ENCODE results near the gene PLEKHG5. TPM values are rescaled to one million over a fixed set of nuclear protein-coding genes. Genes with fewer than 3 reads are reported as not detected.

PLEKHG5 gene
- total RNA-seq, 2 experiments from 2014 or later: 1.7 to 1.8 TPM

DNA sequence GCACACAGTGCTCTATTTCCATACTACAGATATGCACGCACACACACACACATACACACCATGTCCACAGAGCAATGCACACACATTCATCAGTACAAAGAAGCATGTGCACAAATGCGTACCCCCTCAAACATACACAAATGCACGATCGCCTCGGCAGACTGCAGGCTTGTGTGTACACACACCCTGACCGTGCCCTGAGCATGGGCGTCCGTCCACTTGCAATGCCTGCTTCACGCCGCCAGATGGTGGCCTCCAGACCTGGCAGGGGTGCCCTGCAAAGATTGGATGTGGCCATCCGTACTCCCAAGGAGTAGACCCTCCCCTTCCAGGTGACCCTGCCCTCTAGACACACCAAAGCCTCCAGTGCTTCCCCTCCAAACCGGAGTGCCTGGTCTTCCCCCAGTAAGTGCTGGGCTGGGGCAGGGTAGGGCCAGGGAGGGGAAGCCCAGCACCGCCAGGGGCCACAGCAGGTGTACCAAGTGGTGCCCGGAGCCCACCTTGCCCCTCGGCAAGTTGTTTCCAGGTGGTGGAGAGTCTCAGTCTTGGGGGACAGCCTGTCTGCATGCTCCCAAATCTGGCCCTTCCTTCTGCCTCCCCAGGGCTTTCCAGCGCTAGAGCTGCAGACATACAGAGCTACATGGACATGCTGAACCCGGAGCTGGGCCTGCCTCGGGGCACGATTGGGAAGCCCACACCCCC, 46.3 kb downstream of the PLEKHG5 start:
- TF ChIP-seq, protein P1, sequence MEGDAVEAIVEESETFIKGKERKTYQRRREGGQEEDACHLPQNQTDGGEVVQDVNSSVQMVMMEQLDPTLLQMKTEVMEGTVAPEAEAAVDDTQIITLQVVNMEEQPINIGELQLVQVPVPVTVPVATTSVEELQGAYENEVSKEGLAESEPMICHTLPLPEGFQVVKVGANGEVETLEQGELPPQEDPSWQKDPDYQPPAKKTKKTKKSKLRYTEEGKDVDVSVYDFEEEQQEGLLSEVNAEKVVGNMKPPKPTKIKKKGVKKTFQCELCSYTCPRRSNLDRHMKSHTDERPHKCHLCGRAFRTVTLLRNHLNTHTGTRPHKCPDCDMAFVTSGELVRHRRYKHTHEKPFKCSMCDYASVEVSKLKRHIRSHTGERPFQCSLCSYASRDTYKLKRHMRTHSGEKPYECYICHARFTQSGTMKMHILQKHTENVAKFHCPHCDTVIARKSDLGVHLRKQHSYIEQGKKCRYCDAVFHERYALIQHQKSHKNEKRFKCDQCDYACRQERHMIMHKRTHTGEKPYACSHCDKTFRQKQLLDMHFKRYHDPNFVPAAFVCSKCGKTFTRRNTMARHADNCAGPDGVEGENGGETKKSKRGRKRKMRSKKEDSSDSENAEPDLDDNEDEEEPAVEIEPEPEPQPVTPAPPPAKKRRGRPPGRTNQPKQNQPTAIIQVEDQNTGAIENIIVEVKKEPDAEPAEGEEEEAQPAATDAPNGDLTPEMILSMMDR (IDR thresholded peaks at IDR 0.05): peak; percentile 65
- CTCF ChIA-PET: interaction anchor here (0.7 to 1.6 kb wide), 4 partner anchors 9 to 45 kb away, joined by 3 to 8 read pairs (median 4); no protein-coding TSS in a partner anchor
- ATAC-seq: peak; percentile 37
- Mint-ChIP-seq H3K4me1 (ENCODE audit: low read depth) (peaks cover 23% of the 10 kb centered on the region), H3K36me3 (ENCODE audit: low read depth) (no peaks in the 10 kb centered on the region), H3K9me3 (no peaks in the 10 kb centered on the region), H3K27ac (no peak overlapping the region), H3K27me3 (peaks cover 46% of the 10 kb centered on the region), H3K4me3 (no peak overlapping the region)
- intact Hi-C loops (cut with micrococcal nuclease): no loop called here
- peak; percentile 56 for DNase-seq
- POLR2A ChIA-PET: no interaction called here

DNA sequence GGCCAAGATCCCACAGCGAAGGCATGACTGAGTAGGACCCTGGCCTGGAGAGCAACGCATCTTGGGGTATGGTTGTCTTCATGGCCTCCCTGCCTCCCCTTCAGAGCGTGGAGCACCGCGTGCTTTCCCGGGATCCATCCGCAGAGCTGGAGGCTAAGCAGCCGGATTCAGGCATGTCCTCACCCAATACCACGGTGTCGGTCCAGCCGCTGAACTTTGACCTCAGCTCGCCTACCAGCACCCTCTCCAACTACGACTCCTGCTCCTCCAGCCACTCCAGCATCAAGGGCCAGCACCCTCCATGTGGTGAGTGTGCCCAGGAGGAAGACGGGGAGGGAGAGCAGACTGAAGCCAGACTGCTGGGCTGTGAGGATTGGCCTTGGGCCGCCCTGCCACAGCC, 47.1 kb downstream of the PLEKHG5 start:
- ChIA-PET POLR2A (no interaction called here), CTCF (interaction anchor here (1.1 kb wide), 2 partner anchors 10 to 21 kb away, joined by 4 read pairs; no protein-coding TSS in a partner anchor)
- Mint-ChIP-seq H3K4me1 (ENCODE audit: low read depth) (peaks cover 18% of the 10 kb centered on the region), H3K27me3 (peaks cover 42% of the 10 kb centered on the region), H3K27ac (no peak overlapping the region), H3K4me3 (no peak overlapping the region), H3K36me3 (ENCODE audit: low read depth) (no peaks in the 10 kb centered on the region), H3K9me3 (no peaks in the 10 kb centered on the region)
- intact Hi-C loops (cut with micrococcal nuclease): no loop called here
- TF ChIP-seq, protein P1 (IDR thresholded peaks at IDR 0.05): no peak
- ATAC-seq (no peak), DNase-seq (no peak)

DNA sequence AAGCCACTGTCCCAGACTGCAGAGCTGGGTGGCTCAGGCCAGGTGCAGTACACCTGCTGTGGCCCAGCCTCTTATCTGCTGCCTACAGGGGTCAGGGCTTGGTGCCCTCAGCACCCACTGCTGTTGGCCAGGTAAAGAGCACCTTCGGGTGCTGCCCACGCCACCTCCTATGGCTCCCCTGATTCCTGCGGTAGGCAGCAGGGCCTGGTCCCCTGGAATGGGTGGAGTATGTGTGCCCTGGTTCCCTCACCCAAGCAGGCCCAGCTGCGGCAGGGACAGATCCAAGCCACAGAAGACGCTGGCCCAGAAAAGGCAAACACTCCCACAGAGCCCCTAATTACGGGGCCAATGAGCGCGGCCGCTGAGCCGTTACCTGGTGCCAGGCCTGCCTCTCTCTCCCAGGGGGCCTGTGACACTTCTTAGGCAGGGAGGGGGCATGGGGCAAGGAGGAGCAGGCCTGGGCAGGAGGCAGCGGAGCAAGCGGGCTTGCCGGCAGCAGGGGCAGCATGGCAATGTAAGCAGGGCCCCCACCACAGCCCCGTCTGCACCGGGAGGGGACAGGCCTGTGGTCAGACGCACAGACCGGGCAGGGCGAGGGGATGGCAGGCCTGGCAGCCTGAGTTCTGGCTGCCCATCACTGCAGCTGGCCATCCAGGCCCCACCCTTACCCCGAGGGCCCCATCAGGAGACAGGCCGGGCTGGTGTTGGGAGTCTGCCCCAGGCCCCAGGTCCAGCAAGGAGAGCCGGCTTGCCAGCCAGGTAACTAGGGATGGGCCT, 47.9 kb downstream of the PLEKHG5 start:
- TF ChIP-seq, protein P1 (IDR thresholded peaks at IDR 0.05): no peak
- no peak overlapping the region for H3K4me3 Mint-ChIP-seq
- DNase-seq (no peak), ATAC-seq (no peak)
- ChIA-PET CTCF (interaction anchor here (0.9 to 1.1 kb wide), 2 partner anchors 11 to 44 kb away, joined by 3 to 4 read pairs; no protein-coding TSS in a partner anchor), POLR2A (no interaction called here)
- H3K4me1 Mint-ChIP-seq (ENCODE audit: low read depth): peaks cover 13% of the 10 kb centered on the region
- H3K9me3 Mint-ChIP-seq: no peaks in the 10 kb centered on the region
- intact Hi-C loops (cut with micrococcal nuclease): no loop called here
- no peak overlapping the region for H3K27ac Mint-ChIP-seq
- peaks cover 41% of the 10 kb centered on the region for H3K27me3 Mint-ChIP-seq
- no peaks in the 10 kb centered on the region for H3K36me3 Mint-ChIP-seq (ENCODE audit: low read depth)

DNA sequence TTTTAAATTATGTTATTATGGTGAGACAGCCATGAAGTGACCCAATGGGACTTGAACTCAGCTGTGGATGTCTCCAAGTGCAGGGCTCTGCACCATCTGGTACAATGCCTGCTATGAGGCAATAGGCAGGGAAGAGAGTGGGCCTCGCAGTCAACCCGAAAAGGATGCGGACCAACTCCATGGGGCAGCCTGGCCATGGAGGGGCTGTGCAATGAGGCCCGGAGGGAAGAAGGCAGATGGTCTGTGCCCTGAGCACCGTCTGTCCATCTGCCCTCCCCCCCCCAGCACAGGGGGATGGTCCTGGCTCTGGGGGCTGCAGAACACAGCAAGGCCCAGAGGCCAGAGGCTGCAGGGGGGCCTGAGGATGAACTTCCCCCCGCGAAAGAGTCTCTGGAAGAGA, 49.9 kb downstream of the PLEKHG5 start:
- TF ChIP-seq, protein P1 (IDR thresholded peaks at IDR 0.05): no peak
- H3K4me3 Mint-ChIP-seq: no peak overlapping the region
- no peak overlapping the region for H3K27ac Mint-ChIP-seq
- ChIA-PET POLR2A (interaction anchor here (0.6 to 1.1 kb wide), 3 partner anchors 10 to 50 kb away, joined by 3 read pairs; partner anchors contain the start of gene PLEKHG5), CTCF (interaction anchor here (1.0 to 4.5 kb wide), 7 partner anchors 8 to 203 kb away, joined by 3 to 17 read pairs (median 5); no protein-coding TSS in a partner anchor)
- DNase-seq (no peak), ATAC-seq (no peak)
- intact Hi-C loops (cut with micrococcal nuclease): no loop called here
- H3K9me3 Mint-ChIP-seq: no peaks in the 10 kb centered on the region
- H3K27me3 Mint-ChIP-seq: peaks cover 37% of the 10 kb centered on the region
- H3K36me3 Mint-ChIP-seq (ENCODE audit: low read depth): no peaks in the 10 kb centered on the region
- H3K4me1 Mint-ChIP-seq (ENCODE audit: low read depth): peaks cover 9% of the 10 kb centered on the region
